ENCODE measurements around the gene FEM1C.

FEM1C gene

DNA sequence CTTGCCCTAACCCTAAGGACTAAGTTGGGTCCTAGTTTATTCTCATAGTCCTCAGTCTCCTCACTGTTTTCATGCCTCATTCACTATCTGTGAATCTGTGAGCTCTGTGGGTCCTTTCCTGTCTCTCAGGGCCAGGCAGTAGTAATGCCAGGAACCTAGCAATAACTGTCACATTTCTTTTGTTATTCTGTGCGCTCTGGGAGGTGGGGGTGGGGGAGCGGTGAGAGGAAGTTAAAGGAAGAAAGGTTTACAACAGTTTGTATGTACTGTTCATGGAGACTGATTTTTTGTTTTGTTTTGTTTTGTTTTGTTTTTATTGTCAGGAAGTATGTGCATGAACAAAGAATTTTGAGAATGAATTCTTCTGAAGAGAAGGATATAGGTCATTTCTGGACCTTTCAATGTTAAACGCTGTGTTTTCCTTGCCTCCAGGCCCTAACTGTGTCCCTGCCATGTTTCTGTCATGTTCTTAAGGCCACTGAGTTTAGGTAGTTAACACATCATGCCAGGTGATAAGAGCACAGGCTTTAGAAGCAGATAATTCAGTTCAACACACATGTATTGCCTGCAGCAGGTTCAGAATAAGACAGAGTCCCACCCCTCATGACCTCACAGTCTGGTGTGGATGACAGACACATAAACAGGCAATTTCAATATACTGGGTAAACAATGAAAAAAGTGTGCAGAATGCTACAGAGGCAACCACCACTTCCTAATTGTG lies 13.3 kb upstream of the FEM1C start:
- TF ChIP-seq, protein P1, sequence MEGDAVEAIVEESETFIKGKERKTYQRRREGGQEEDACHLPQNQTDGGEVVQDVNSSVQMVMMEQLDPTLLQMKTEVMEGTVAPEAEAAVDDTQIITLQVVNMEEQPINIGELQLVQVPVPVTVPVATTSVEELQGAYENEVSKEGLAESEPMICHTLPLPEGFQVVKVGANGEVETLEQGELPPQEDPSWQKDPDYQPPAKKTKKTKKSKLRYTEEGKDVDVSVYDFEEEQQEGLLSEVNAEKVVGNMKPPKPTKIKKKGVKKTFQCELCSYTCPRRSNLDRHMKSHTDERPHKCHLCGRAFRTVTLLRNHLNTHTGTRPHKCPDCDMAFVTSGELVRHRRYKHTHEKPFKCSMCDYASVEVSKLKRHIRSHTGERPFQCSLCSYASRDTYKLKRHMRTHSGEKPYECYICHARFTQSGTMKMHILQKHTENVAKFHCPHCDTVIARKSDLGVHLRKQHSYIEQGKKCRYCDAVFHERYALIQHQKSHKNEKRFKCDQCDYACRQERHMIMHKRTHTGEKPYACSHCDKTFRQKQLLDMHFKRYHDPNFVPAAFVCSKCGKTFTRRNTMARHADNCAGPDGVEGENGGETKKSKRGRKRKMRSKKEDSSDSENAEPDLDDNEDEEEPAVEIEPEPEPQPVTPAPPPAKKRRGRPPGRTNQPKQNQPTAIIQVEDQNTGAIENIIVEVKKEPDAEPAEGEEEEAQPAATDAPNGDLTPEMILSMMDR (IDR thresholded peaks at IDR 0.05): no peak

DNA sequence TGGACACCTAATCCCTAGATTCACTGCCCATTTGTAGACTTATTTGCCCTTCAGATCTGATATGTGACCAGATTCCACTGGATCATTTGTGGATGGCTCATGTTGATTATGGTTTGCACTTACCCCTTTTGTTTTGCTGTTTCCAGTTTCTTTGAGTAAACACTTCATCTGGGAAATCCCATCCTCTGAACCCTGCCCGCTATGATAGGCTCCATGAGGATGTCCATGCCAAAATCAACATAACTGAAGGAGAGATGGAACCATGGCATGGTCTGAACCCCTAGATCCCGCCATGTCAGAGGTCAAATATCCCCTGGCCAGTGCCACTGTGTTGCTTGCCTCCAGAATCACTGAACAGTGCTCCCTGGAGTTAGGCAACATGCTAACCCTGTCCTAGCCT lies 11.7 kb upstream of the FEM1C start:
- TF ChIP-seq, protein P1 (IDR thresholded peaks at IDR 0.05): no peak

DNA sequence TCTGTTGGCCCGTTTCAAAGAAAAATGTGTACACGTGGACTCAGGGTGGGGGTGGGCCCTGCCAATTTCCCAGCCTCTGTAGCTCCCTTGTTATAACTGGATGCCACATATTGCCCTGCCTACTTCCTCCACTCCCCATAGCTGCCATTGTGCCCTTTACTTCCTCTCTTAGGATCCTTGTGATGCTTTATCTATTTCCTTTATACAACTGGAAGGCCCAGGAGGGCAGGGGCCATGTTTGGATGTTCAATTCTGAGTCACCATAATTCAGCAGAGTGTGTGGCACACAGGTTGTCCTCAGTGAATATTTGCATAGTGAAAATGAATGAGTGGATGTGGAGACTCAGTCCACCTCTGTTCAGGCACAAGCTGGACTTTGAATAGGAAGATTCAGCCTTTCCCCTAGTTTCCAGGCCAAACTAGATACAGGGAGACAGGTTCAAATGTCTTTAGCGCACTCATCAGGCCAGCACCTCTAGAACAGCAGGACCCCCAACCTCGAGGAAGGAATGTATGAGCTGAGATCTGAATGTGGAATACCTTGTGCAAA lies 10.6 kb upstream of the FEM1C start:
- TF ChIP-seq, protein P1 (IDR thresholded peaks at IDR 0.05): no peak

DNA sequence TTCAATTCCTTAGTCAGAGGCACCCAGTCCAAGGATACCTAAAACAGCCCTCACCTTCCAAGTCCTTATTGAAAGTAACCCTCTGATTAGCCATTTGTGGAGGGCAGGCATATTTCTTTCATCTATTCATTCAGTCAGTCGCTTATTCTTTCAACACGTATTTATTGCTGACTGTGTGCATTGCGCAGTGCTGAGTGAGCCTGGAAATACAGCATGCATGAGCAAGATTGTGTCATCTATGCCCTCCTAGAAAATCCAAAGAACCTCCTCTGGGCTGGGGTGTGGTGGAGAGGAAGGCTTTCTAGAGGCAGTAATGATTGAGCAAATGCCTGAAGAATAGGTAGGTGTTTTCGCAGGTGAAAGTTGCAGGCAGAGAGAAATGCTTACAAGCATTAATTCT lies 8.5 kb upstream of the FEM1C start:
- TF ChIP-seq, protein P1 (IDR thresholded peaks at IDR 0.05): no peak

DNA sequence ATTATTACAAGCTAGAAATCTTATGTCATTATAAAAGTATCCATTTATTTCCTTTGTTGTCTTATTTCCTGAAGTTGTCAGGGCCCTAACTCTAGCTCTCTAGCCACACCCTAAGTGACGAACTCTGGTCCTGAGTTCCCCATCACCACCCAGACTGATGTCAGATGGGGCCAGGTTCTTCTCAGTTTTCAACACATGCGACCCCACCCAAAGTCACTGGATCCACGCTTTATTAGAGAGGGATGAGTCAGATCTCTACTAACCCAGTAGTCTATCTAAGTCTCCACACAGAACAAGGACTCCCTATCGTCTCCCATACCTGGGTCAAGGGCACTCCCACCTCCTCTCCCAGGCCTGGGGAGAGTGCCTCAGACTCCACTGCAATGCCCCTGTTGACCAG lies 6.8 kb upstream of the FEM1C start:
- TF ChIP-seq, protein P1 (IDR thresholded peaks at IDR 0.05): no peak

DNA sequence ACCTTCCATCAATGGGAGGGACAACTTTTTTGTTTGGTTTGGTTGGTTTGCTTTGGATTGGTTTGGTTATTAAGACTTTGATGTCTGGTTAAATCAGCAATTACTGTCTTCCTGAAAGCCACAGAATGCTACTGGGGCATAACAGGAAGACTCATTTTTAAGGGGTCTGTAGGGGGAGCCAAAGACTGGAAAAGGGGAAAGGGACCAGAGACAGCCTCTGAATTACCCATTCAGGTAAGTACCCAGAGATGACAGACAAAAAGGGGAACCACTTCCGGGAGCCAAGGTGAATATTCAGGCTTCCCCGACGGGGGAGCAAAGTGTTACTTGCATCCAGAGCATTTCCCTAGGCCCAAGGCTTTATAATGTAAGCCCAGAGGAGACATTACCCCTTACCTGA lies 4.6 kb upstream of the FEM1C start:
- TF ChIP-seq, protein P1 (IDR thresholded peaks at IDR 0.05): no peak

DNA sequence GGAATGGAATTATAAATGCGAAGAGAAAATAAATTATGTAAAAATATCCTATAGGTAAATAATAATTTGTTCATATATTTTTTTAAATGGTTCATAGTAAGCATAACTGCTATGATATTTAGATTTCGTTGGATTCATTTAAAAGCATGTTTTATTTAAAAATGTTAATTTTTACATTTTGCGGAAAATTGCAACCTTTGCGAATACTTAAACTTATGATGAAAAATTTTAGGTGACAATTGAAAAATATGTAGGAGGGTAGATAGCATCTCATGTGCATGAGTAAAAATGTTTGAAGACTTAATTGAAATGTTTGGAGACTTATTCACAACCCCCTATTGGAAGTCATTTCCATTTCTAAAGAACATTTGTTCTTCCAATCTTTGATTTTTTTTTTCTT lies 4.1 kb upstream of the FEM1C start:
- TF ChIP-seq, protein P1 (IDR thresholded peaks at IDR 0.05): no peak
